GM18499 (cell line): Measurements from ENCODE around the gene GMDS.

Source experiments
- ATAC-seq: cut with Tn5 transposase; IDR thresholded peaks from one replicate; pipeline ENCODE4 v1.9.1; 2021; ENCODE audit warnings: moderate number of reproducible peaks; ENCODE audit not compliant: insufficient read depth, unreplicated experiment

GMDS gene

DNA sequence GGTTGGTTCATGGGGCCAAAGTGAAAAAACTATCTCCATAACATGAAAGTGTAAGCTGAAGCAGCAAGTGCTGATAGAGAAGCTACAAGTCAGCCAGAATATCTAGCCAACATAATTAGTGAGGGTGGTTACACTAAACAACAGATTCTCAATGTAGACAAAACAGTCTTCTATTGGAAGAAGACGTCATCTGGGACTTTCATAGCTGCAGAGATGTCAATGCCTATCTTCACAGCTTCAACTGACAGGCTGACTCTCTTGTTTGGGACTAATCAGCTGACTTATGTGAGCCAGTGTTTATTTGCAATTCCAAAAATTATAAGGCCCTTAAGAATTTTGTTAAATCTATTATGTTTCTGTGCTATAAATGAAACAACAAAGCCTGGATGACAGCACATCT lies 63.2 kb downstream of the GMDS start:
- no peak for ATAC-seq

GRCh38 chr6:2181567-2181966 lies 63.8 kb downstream of the GMDS start:
- ATAC-seq, result no peak

GRCh38 chr6:2179950-2180349 lies 65.5 kb downstream of the GMDS start:
- no peak for ATAC-seq

DNA sequence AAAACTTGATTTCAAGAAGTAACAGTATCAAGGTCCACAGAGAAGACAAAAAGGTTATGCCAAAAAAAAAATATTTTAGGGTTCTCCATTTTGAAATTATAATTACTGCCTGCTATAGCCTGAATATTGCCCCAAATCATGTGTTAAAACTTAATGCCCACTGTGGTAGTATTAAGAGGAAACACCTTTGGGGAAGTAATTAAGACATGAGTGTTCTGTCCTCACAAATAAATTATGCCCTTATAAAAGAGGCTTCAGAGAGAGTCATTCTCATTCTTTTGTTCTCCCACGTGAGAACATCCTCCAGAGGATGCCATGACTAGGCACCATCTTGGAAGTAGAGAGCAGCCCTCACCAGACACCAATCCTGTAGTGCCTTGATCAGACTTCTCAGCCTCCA lies 66.2 kb downstream of the GMDS start:
- ATAC-seq, result no peak

GRCh38 chr6:2178125-2178524 lies 67.3 kb downstream of the GMDS start:
- ATAC-seq, result no peak

DNA sequence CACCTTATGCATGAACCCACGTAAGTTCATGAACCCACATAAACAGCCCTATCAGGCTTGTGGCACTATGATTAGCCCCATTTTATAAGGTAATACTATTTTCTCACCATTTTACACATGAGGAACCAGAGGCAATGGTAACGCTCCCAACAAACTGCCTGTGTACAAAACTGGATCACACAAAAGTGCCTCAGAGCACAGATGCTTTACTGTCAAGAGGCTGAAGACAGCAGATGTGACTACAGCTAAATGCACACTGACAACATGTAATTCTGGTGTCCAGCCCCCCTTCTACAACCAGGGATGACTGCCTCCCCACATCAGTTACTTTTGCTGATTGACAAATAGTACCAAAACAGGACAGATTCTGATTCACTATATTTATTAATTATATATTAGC lies 69.6 kb downstream of the GMDS start:
- ATAC-seq, result no peak

DNA sequence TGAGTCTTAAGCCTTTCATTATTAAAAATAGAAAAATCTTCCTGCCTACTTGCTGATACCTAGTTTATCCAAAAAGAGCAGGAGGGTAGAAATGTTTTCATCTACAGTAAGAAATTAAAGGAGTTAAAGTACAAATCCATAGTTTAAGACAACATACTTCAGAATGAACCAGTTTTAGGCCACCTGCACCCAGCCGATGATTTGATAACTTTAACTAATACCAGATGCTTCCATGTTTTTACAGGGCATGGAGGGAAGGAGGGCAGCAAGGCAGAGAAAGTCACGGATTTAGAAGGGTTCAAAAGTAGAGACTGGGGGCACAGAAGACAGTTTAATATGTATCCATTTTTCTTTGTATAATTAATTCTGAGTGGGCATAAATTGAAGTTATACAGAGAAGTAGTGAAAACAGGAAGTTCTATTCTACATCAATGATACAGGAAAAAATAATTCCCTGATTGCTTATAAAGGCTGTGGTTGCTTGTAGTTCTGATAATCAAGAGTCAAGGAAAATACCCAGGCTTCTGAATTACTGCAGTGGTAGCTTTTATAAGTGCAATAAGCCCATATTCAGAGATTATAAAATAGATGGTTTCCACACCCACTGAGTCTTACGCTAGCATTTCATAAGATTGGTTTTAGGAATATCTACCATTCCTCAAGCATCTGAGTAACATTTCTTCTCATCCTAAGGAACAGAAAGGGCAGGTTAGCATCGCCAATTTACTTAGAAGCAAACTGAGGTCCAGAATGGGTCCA lies 72.0 kb downstream of the GMDS start:
- no peak for ATAC-seq

DNA sequence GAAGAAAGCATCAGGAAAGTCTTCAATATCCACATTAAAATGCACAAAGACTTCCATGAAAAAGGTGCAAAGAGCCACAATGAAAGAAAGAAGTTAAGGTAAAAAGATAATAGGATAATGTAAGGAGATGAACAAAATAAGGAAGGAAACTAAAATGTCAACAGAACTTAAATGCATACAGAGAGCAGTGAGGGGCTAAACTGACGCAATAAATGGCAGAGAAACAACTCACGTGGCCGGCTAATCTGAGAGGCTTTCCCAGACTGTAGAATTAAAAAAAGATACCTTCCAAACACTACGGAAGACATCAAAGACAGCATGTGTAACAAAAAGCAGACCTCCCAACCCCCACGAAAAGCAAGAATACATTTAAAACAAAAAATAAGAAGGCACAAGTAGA lies 73.7 kb downstream of the GMDS start:
- ATAC-seq, result no peak

- ATAC-seq, result no peak
Observed at GRCh38 chr6:2168480-2168879, 76.9 kb downstream of the GMDS start.

DNA sequence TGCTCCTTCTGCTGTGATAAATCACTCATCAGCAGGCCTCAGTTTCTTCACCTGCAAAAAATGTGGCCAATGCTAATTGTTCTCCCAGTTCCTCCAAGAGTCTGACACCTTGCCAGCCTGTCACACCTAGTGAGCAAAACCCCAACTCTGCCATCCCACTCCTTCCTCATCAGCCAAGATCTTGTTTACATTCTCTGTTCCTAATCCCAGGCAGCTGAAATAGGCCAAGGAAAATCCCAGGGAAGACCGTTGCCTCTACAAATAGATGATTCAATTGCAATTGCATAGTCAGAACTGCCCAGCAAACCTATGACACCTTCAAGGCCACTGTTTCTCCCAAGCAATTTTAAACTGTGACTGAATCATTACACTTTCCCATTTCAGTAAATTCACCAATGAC lies 78.7 kb downstream of the GMDS start:
- ATAC-seq, result no peak

DNA sequence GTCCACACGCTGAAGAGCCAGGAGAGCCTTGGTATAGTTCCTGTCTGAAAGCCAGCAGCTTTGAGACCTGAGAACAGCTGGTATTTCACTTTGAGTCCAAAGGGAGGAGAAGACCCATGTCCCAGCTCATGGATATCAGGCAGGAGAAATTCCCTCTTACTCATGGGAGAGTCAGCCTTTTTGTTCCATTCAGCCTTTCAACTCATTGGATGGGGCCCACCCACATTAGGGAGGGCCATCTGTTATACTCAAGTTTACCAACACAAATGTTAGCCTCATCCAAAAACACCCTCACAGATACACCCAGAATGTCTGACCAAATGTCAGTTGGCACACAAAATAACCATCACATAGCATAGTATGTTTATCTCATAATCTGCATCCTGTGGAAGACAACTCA lies 80.1 kb downstream of the GMDS start:
- ATAC-seq, result no peak

GRCh38 chr6:2164481-2164880 lies 80.9 kb downstream of the GMDS start:
- ATAC-seq, result no peak

DNA sequence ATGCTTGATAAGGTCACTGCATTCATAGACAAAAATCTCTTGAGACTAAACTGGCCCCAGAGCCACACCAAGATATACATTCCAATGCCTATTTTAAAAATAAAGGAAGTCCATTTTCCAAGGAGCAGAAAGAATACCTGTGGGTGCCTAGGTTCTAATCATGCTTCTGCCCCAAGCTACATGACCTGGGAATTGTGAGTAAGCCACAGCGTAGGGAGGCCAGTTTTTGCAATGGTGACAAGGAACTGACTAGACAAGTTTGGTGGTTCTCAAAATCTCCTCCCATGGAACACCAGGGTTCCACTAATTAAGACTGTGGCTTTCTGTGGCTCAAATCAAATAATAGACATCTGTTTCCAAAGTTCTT lies 83.3 kb downstream of the GMDS start:
- ATAC-seq, result no peak

GRCh38 chr6:2158596-2159271 lies 86.7 kb downstream of the GMDS start:
- no peak for ATAC-seq

- no peak for ATAC-seq
Observed at GRCh38 chr6:2157441-2158127, 87.8 kb downstream of the GMDS start.

GRCh38 chr6:2155206-2155605 lies 90.2 kb downstream of the GMDS start:
- ATAC-seq, result no peak

GRCh38 chr6:2149361-2150006 lies 95.9 kb downstream of the GMDS start:
- no peak for ATAC-seq

GRCh38 chr6:2148748-2149147 lies 96.7 kb downstream of the GMDS start:
- no peak for ATAC-seq

DNA sequence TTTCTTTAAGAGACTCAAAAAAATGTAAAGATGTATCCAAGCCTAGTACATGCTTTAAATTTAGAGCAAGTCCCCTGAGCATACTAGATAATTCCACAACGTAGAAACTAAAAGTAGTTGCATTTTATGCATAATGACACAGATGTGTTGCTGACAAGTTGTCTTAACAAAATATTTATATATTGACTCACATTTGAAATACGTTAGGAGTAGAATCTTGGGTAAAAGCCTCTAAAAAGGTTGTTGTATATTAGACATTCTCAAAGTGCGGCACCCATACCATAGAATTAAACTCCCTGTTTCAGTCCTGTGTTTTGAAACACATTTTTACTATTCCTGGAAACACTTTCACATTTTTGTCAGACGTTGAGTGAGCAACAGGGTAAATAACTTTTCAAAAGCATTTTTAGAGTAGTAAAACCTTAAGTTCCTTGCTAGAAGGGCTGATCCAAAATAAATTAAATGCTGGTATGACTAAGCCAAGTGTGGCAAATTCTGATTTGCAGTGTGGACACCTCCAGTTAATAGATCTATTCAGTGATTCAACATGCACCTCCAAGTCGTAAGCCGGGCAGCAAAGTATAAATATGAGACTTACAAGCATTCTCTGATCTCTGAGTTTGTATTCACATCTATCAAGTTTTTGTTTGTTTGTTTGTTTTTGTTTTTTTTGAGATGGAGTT lies 97.5 kb downstream of the GMDS start:
- ATAC-seq, result no peak

- ATAC-seq, result no peak
Observed at GRCh38 chr6:2147261-2147660, 98.1 kb downstream of the GMDS start.

DNA sequence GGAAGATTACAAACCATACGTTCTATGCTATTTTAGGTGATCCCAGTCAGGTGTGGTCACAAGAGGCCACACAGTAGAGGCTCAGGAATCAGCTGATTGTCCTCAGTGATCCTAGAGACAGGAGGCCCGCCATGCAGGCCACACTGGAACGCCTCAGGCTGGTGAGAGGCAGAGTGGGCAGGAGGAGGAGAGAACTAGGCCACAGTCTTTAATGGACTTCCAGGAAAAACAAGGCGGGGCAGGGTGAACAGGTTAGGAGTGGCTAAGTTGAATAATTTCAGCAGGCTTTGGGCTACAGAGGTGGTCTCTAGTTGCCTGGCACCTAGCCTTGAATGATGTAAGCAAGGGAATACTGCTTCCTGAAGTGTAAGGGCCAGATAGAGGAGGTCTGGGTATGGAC lies 101.2 kb downstream of the GMDS start:
- no peak for ATAC-seq
